Vagina (tissue), 2 donors: ENCODE results near the gene SCAPER.

Source experiments
- POLR2A ChIP-seq, 2 donors: fragments of 450-650 bp; IDR thresholded peaks; one replicate each; pipeline ENCODE4 v1.6.1; 2017; ENCODE audit warnings: antibody characterized with exemption in 2 of 2, mild to moderate bottlenecking in 2 of 2, moderate library complexity in 2 of 2
- TF ChIP-seq, protein P1 (sequence below), 3 experiments: fragments of 450-650 bp in 2 of 3; fragments of 200-600 bp in 1 of 3; sonication (generic) in 1 of 3; IDR thresholded peaks; one replicate each; pipeline ENCODE4 v1.5.1; 2017 to 2019; ENCODE audit warnings: antibody characterized with exemption in 3 of 3, mild to moderate bottlenecking in 2 of 3, moderate library complexity in 2 of 3

DNA sequence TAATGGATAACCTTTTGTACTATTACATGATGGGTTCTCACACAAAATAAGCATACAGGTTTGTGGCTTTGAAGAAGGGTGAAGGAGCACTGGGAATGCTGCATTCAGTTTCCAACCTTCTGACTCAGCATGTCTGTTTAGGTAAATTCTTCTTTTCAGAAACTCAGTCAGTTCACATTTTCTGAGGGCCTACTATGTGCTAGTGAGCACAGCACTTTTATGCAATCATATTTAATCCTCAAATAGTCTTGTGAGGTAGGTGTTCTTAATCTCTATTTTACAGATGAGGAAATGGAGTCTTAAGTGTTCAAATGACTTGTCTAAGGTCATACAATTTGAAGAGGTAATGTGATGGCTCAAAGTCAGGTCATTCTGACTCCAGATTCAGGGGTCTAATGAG is 527.4 kb downstream of the SCAPER start:
- no peak for TF ChIP-seq POLR2A (IDR thresholded peaks at IDR 0.05)
- TF ChIP-seq, protein P1, sequence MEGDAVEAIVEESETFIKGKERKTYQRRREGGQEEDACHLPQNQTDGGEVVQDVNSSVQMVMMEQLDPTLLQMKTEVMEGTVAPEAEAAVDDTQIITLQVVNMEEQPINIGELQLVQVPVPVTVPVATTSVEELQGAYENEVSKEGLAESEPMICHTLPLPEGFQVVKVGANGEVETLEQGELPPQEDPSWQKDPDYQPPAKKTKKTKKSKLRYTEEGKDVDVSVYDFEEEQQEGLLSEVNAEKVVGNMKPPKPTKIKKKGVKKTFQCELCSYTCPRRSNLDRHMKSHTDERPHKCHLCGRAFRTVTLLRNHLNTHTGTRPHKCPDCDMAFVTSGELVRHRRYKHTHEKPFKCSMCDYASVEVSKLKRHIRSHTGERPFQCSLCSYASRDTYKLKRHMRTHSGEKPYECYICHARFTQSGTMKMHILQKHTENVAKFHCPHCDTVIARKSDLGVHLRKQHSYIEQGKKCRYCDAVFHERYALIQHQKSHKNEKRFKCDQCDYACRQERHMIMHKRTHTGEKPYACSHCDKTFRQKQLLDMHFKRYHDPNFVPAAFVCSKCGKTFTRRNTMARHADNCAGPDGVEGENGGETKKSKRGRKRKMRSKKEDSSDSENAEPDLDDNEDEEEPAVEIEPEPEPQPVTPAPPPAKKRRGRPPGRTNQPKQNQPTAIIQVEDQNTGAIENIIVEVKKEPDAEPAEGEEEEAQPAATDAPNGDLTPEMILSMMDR (IDR thresholded peaks at IDR 0.05): no peak
